ENCODE results near the gene ICAM1. TPM values are rescaled to one million over a fixed set of nuclear protein-coding genes. Genes with fewer than 3 reads are reported as not detected.
A peak's percentile ranks its signal among the peaks of the same experiment; 100 is the strongest.

ICAM1 gene
- total RNA-seq, 1 donor, result 170 TPM

DNA sequence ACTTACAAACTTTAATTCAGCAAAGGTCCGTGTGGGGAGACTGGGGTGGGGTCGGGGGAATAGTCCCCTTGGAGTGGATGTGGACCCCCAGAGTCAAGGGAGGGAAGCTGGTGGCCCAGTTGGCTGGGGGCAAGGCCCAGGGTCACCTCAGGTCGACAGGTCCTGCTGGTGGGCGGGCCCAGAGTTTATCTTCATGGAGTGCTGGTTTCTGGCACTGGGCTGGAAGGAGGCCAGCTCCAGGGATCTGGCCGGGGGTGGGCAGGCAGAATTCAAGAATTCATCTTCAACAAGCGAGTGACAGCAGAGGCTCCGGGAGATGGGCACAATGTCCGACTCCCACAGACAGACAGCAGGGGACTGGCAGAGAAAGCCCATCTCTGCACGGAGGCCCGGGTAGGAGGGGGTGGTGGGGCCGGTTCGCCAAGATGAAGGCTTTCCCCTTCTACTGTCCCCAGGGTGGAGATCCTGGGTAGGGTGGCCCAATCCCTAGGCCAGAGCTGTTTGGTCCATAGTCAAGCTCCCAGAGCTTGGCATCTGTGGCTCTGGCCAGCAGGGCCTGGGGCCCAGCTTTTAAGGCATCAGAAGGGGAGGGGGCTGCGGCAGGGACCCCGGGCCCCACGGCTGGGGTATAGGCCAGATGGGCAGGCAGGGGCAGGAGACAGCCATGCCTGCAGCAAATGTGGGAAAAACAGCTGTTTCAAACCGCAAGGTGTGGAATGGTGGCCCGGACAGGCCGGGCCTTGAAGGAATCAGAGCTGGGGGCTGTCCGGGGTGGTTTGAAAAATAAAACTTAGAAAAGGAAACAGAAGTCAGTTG, 45.5 kb downstream of the ICAM1 start:
- H3K4me1 ChIP-seq (ENCODE audit: insufficient read depth, low read length), result peaks cover 16% of the 10 kb centered on the region
- no peaks in the 10 kb centered on the region for H3K27me3 ChIP-seq (ENCODE audit: insufficient read depth, low read length)
- no peaks in the 10 kb centered on the region for H3K9me3 ChIP-seq (ENCODE audit: low read depth, low read length)
- no peak overlapping the region for H3K4me3 ChIP-seq (ENCODE audit: low read length)

- no peaks in the 10 kb centered on the region for H3K27me3 ChIP-seq (ENCODE audit: insufficient read depth, low read length)
- H3K4me3 ChIP-seq (ENCODE audit: low read length), result no peak overlapping the region
- peaks cover 16% of the 10 kb centered on the region for H3K4me1 ChIP-seq (ENCODE audit: insufficient read depth, low read length)
- no peaks in the 10 kb centered on the region for H3K9me3 ChIP-seq (ENCODE audit: low read depth, low read length)
Measured at GRCh38 chr19:10317045-10317856, 46.3 kb downstream of the ICAM1 start.

DNA sequence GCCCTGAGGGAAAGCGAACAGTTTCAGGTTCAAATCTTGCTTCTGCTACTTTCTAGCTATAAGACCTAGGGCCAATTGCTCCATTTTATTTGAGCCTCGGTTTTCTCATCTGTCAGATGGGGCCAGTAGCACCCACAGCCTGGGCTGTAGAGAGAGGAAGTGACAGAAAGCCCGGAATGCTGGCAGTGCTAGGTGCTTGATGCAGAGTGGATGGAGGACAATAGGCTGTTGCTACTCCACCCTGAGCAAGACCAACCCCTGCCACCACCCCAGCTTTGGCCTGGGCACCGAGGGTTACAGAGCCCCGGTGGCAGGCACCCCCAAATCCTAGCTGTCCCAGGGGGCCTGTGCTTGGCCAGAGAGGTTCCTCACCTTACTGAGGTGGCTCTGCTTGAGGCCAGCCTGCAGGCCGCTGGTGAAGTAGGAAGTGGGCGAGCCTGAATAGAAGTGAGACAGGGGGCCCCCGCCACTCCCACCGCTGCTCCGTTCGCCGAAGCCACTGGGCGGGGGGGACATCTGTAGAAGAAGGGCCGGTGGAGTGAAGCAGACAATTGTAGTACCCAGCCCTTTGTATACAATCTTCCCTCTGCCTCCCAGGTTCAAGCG, 47.0 kb downstream of the ICAM1 start:
- no peaks in the 10 kb centered on the region for H3K9me3 ChIP-seq (ENCODE audit: low read depth, low read length)
- H3K4me1 ChIP-seq (ENCODE audit: insufficient read depth, low read length), result peaks cover 16% of the 10 kb centered on the region
- no peak overlapping the region for H3K4me3 ChIP-seq (ENCODE audit: low read length)
- no peaks in the 10 kb centered on the region for H3K27me3 ChIP-seq (ENCODE audit: insufficient read depth, low read length)

GRCh38 chr19:10318807-10319682, 48.1 kb downstream of the ICAM1 start:
- peaks cover 16% of the 10 kb centered on the region for H3K4me1 ChIP-seq (ENCODE audit: insufficient read depth, low read length)
- H3K4me3 ChIP-seq (ENCODE audit: low read length), result no peak overlapping the region
- no peaks in the 10 kb centered on the region for H3K27me3 ChIP-seq (ENCODE audit: insufficient read depth, low read length)
- H3K9me3 ChIP-seq (ENCODE audit: low read depth, low read length), result no peaks in the 10 kb centered on the region

- H3K27me3 ChIP-seq (ENCODE audit: insufficient read depth, low read length), result no peaks in the 10 kb centered on the region
- no peaks in the 10 kb centered on the region for H3K9me3 ChIP-seq (ENCODE audit: low read depth, low read length)
- peaks cover 3% of the 10 kb centered on the region for H3K4me1 ChIP-seq (ENCODE audit: insufficient read depth, low read length)
- no peak overlapping the region for H3K4me3 ChIP-seq (ENCODE audit: low read length)
Measured at GRCh38 chr19:10320602-10321416, 49.9 kb downstream of the ICAM1 start.

DNA sequence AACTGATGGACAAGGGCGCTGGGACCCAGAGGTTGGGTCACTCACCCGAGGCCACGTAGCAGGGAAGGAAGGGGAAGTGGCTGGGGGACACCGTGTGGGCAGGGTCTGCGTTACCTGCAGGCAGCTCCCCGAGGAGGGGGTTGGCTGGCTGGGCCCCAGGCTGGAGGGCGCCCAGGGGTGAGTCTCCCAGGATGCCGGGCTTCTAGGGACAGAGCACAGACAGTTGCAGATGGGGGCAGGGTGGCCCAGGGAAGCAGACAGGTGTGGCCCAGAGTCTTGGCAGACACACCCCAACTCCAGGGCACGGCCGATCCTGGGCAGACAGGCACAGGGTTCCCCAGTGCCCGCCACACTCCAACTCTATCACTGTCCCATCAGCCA, 50.5 kb downstream of the ICAM1 start:
- Histone ChIP-seq H3K4me1 (ENCODE audit: insufficient read depth, low read length) (no peaks in the 10 kb centered on the region), H3K27me3 (ENCODE audit: insufficient read depth, low read length) (no peaks in the 10 kb centered on the region), H3K9me3 (ENCODE audit: low read depth, low read length) (no peaks in the 10 kb centered on the region), H3K4me3 (ENCODE audit: low read length) (no peak overlapping the region)

GRCh38 chr19:10321874-10322835, 51.2 kb downstream of the ICAM1 start:
- Histone ChIP-seq H3K27me3 (ENCODE audit: insufficient read depth, low read length) (no peaks in the 10 kb centered on the region), H3K9me3 (ENCODE audit: low read depth, low read length) (no peaks in the 10 kb centered on the region), H3K4me1 (ENCODE audit: insufficient read depth, low read length) (no peaks in the 10 kb centered on the region), H3K4me3 (ENCODE audit: low read length) (no peak overlapping the region)

DNA sequence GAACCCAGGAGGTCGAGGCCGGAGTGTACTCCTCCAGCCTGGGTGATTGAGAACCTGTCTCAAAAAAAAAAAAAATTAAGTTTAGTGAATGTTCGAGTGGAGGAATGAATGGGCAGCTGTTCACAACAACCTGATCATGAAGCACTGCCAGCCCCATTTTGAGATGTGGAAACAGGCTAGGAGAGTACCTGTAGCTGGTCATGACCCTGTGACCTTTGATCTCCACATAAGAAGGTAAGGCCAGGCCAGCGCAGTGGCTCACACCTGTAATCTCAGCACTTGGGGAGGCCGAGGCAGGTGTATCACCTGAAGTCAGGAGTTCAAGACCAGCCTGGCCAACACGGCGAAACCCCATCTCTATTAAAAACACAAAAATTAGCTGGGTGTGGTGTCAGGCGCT, 54.8 kb downstream of the ICAM1 start:
- Histone ChIP-seq H3K4me1 (ENCODE audit: insufficient read depth, low read length) (no peaks in the 10 kb centered on the region), H3K27me3 (ENCODE audit: insufficient read depth, low read length) (no peaks in the 10 kb centered on the region), H3K9me3 (ENCODE audit: low read depth, low read length) (no peaks in the 10 kb centered on the region), H3K4me3 (ENCODE audit: low read length) (no peak overlapping the region)

DNA sequence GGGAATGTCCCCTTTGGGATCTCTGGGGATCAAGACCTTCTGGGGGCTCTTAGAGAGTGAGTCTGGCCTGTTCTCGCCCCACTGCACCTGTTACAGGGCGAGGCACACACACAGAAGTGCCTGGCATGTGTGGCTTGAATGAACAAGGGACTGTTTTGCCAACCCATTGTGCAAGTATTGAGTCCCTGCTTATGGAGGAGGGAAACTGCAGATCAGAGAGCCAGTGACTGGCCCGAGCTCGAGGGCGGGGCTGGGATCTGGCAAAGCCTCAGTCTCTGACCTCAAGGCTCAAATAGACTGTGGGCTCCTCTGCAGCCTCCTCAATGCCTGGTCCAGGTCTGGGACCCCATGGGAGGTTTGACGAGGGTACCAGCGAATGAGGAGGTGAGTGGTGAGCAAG, 56.9 kb downstream of the ICAM1 start:
- H3K27me3 ChIP-seq (ENCODE audit: insufficient read depth, low read length), result no peaks in the 10 kb centered on the region
- no peak overlapping the region for H3K4me3 ChIP-seq (ENCODE audit: low read length)
- peaks cover 13% of the 10 kb centered on the region for H3K4me1 ChIP-seq (ENCODE audit: insufficient read depth, low read length)
- no peaks in the 10 kb centered on the region for H3K9me3 ChIP-seq (ENCODE audit: low read depth, low read length)

DNA sequence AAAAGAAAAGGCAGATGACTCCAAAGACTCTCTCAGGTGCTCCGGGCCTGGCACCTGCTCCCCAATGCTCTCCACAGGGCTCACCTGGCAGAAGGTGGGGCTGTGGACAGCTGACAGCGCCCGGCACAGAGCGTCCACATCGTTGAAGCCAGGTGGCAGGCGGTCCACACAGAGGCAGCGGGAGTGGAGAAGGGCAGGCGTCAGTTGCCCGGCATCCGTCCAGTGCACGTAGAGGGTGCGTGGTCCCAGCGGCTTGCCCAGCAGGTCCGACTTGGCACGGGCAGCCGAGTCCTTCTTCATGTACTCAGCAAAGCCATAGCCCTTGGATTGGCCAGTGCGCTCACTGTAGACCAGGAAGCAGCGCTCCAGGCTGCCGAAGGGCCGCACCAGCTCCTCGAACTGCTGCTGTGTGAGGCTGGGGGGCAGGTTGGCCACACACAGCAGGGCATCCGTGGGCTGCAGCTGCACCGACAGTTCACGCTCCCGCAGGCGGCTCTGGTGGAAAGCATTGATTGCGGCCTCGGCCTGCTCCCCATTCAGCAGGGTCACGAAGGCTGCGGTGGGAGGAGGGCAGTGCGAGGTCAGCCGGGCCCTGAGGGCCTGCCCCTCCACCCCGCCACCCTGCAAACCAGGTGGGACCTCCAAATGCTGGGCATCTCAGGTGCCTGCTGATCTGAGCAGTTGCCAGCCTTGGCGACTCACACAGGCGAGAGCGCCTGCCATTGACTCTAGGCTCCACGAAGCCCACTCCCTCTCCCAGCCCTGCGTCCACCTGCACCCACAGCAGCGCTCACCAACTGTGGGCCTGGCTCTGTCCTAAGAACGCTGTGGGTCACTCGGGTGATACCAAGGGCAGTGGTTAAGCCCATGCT, 57.9 kb downstream of the ICAM1 start:
- H3K4me3 ChIP-seq (ENCODE audit: low read length), result no peak overlapping the region
- H3K9me3 ChIP-seq (ENCODE audit: low read depth, low read length), result no peaks in the 10 kb centered on the region
- peaks cover 17% of the 10 kb centered on the region for H3K4me1 ChIP-seq (ENCODE audit: insufficient read depth, low read length)
- H3K27me3 ChIP-seq (ENCODE audit: insufficient read depth, low read length), result no peaks in the 10 kb centered on the region

- no peak overlapping the region for H3K4me3 ChIP-seq (ENCODE audit: low read length)
- H3K9me3 ChIP-seq (ENCODE audit: low read depth, low read length), result no peaks in the 10 kb centered on the region
- H3K27me3 ChIP-seq (ENCODE audit: insufficient read depth, low read length), result no peaks in the 10 kb centered on the region
- H3K4me1 ChIP-seq (ENCODE audit: insufficient read depth, low read length), result peaks cover 25% of the 10 kb centered on the region
Measured at GRCh38 chr19:10329555-10329954, 58.6 kb downstream of the ICAM1 start.

GRCh38 chr19:10332158-10332964, 61.4 kb downstream of the ICAM1 start:
- Histone ChIP-seq H3K4me1 (ENCODE audit: insufficient read depth, low read length) (peaks cover 41% of the 10 kb centered on the region), H3K9me3 (ENCODE audit: low read depth, low read length) (no peaks in the 10 kb centered on the region), H3K4me3 (ENCODE audit: low read length) (peak overlapping the region; percentile 86), H3K27me3 (ENCODE audit: insufficient read depth, low read length) (no peaks in the 10 kb centered on the region)
